Transverse colon (tissue), 4 donors: Measurements from ENCODE around the gene VEGFC.

Experiments
- EP300 ChIP-seq: sonication (generic); formaldehyde crosslinking; IDR thresholded peaks from one replicate; pipeline ENCODE4 v1.6.1; 2017; ENCODE audit warnings: antibody characterized with exemption, low read depth
- POLR2A ChIP-seq: fragments of 450-650 bp; IDR thresholded peaks from one replicate; pipeline ENCODE4 v1.6.1; 2016; ENCODE audit warnings: antibody characterized with exemption, mild to moderate bottlenecking, moderate library complexity
- POLR2AphosphoS5 ChIP-seq, 3 donors: sonication (generic); formaldehyde crosslinking; IDR thresholded peaks; one replicate each; pipeline ENCODE4 v1.6.1; 2016; ENCODE audit warnings: antibody characterized with exemption in 3 of 3
- TF ChIP-seq, protein P1 (sequence below), 5 experiments: fragments of 200-600 bp in 3 of 5; fragments of 450-650 bp in 2 of 5; sonication (generic) in 3 of 5; IDR thresholded peaks; 1 replicate in 2 of 5; 2 replicates in 3 of 5; pipeline ENCODE4 v1.5.1; 2016 to 2017; ENCODE audit warnings: antibody characterized with exemption in 5 of 5, inconsistent platforms in 3 of 5, mild to moderate bottlenecking in 2 of 5, moderate library complexity in 1 of 5

DNA sequence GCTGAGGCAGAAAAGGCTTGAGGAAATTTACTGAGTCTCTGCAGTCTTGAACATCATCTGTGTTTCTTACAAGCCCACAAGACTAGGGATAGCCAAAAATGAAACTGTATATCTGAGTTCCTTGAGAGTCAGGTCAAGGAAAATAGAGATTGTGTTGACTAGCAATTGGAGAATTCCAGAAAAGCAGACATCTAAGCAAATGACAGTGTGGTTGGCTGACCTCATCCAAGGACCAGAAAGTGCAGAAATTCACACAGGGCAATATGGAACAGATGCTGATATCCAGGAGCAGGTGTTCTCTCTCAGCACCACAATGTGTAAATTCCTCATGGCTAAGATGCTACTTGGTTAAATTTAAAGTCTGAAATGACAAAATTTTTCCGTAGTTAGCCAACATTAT, 146.4 kb downstream of the VEGFC start:
- TF ChIP-seq, protein P1, sequence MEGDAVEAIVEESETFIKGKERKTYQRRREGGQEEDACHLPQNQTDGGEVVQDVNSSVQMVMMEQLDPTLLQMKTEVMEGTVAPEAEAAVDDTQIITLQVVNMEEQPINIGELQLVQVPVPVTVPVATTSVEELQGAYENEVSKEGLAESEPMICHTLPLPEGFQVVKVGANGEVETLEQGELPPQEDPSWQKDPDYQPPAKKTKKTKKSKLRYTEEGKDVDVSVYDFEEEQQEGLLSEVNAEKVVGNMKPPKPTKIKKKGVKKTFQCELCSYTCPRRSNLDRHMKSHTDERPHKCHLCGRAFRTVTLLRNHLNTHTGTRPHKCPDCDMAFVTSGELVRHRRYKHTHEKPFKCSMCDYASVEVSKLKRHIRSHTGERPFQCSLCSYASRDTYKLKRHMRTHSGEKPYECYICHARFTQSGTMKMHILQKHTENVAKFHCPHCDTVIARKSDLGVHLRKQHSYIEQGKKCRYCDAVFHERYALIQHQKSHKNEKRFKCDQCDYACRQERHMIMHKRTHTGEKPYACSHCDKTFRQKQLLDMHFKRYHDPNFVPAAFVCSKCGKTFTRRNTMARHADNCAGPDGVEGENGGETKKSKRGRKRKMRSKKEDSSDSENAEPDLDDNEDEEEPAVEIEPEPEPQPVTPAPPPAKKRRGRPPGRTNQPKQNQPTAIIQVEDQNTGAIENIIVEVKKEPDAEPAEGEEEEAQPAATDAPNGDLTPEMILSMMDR (IDR thresholded peaks at IDR 0.05) = no peak
- TF ChIP-seq POLR2A (no peak), EP300 (no peak), POLR2AphosphoS5 (IDR thresholded peaks at IDR 0.05) (no peak)
